CD4-positive, CD25-positive, alpha-beta regulatory T cell (primary cell): ENCODE data around the gene ST6GALNAC5. TPM values are rescaled to one million over a fixed set of nuclear protein-coding genes. Genes with fewer than 3 reads are reported as not detected.

Experiments
- ATAC-seq, 2 donors: fragments of 150-1000 bp; cut with Tn5 transposase; one replicate each; pipeline ENCODE4 v1.10.0; 2021; ENCODE audit warnings: low read depth in 2 of 2, moderate number of reproducible peaks in 2 of 2, moderate library complexity in 1 of 2
- DNase-seq, 3 donors: peaks; one replicate each; pipeline versions ENCODE4 v3.0.0 to v3.0.0-alpha.2; 2012 to 2022; ENCODE audit warnings: mixed read lengths in 1 of 3
- H3K27ac ChIP-seq: one replicate; pipeline ENCODE4 v1.7.0; 2013; ENCODE audit warnings: mild to moderate bottlenecking, low read length; ENCODE audit not compliant: insufficient read depth, poor library complexity, severe bottlenecking
- H3K27me3 ChIP-seq: one replicate; pipeline ENCODE4 v1.7.0; 2013; ENCODE audit warnings: low read length; ENCODE audit not compliant: control insufficient read depth, insufficient read depth
- H3K36me3 ChIP-seq: one replicate; pipeline ENCODE4 v1.7.0; 2013; ENCODE audit warnings: mild to moderate bottlenecking, low read length, moderate library complexity; ENCODE audit not compliant: control insufficient read depth, insufficient read depth
- H3K4me1 ChIP-seq: 2 replicates; pipeline ENCODE4 v1.7.0; 2013; ENCODE audit warnings: mild to moderate bottlenecking, low read length; ENCODE audit not compliant: insufficient read depth, control insufficient read depth, poor library complexity, severe bottlenecking
- H3K4me3 ChIP-seq: one replicate; pipeline ENCODE4 v1.7.0; 2013; ENCODE audit warnings: low read depth, mild to moderate bottlenecking, low read length, moderate library complexity
- H3K9me3 ChIP-seq, 2 experiments: 1 replicate in 1 of 2; 2 replicates in 1 of 2; pipeline ENCODE4 v1.7.0; 2013; ENCODE audit warnings: low read length in 2 of 2, mild to moderate bottlenecking in 1 of 2, moderate library complexity in 1 of 2; ENCODE audit not compliant: control insufficient read depth in 2 of 2
- H3K27ac Mint-ChIP-seq, 3 donors: one replicate each; pipeline ENCODE4 v1.8.0; 2020 to 2022; ENCODE audit warnings: mild to moderate bottlenecking in 3 of 3, mixed read lengths in 3 of 3, moderate library complexity in 2 of 3
- H3K27me3 Mint-ChIP-seq: one replicate; pipeline ENCODE4 v1.8.0; 2022; ENCODE audit warnings: mild to moderate bottlenecking, mixed read lengths
- H3K36me3 Mint-ChIP-seq: one replicate; pipeline ENCODE4 v1.8.0; 2020; ENCODE audit warnings: mixed read lengths
- H3K4me1 Mint-ChIP-seq, 4 donors: one replicate each; pipeline ENCODE4 v1.8.0; 2020 to 2022; ENCODE audit warnings: mixed read lengths in 4 of 4, mild to moderate bottlenecking in 1 of 4
- H3K4me3 Mint-ChIP-seq, 4 donors: one replicate each; pipeline ENCODE4 v1.8.0; 2020 to 2022; ENCODE audit warnings: mild to moderate bottlenecking in 4 of 4, mixed read lengths in 4 of 4, moderate library complexity in 3 of 4
- H3K9me3 Mint-ChIP-seq, 7 donors: one replicate each; pipeline ENCODE4 v1.8.0; 2020 to 2022; ENCODE audit warnings: mixed read lengths in 7 of 7, mild to moderate bottlenecking in 3 of 7, moderate library complexity in 2 of 7
- polyA plus RNA-seq, 4 donors: library from polyadenylated mRNA; unstranded; fragments of 300-500 nt; fragmentation: Illumina TruSeq; gene quantifications; one replicate each; pipeline ENCODE4 v1.2.3, GENCODE V29; 2021
- total RNA-seq: library from RNA; stranded (reverse); gene quantifications from one replicate; pipeline ENCODE4 v1.2.3, GENCODE V29; 2022

Gene ST6GALNAC5
- total and polyA plus RNA-seq, 5 donors from 2014 or later = 0.30 TPM; not detected in 4

- no peaks in the 10 kb centered on the region for H3K4me1 Mint-ChIP-seq
- Histone ChIP-seq H3K27me3 (no peaks in the 10 kb centered on the region), H3K36me3 (no peaks in the 10 kb centered on the region), H3K9me3 (no peaks in the 10 kb centered on the region), H3K4me3 (no peak overlapping the region), H3K27ac (no peak overlapping the region), H3K4me1 (no peaks in the 10 kb centered on the region)
- H3K4me3 Mint-ChIP-seq = no peak overlapping the region
- no peak overlapping the region for H3K27ac Mint-ChIP-seq
- H3K27me3 Mint-ChIP-seq = peaks cover 16% of the 10 kb centered on the region
- H3K9me3 Mint-ChIP-seq = peaks cover 0 to 4% (median 0%) of the 10 kb centered on the region in 7 donors
- no peak for ATAC-seq
- no peaks in the 10 kb centered on the region for H3K36me3 Mint-ChIP-seq
- no peak for DNase-seq
These were observed 54.3 kb downstream of the ST6GALNAC5 start for GRCh38 chr1:76921590-76921989.

GRCh38 chr1:76925825-76926224 lies 58.5 kb downstream of the ST6GALNAC5 start:
- no peak overlapping the region for H3K27ac Mint-ChIP-seq
- no peak overlapping the region for H3K27ac ChIP-seq
- ATAC-seq (no peak), DNase-seq (no peak)
- H3K9me3 ChIP-seq = peaks cover 0 to 4% of the 10 kb centered on the region in 2 experiments
- peaks cover 13% of the 10 kb centered on the region for H3K27me3 Mint-ChIP-seq
- no peaks in the 10 kb centered on the region for H3K36me3 Mint-ChIP-seq
- H3K4me1 ChIP-seq = no peaks in the 10 kb centered on the region
- no peaks in the 10 kb centered on the region for H3K36me3 ChIP-seq
- H3K4me3 Mint-ChIP-seq = no peak overlapping the region
- H3K9me3 Mint-ChIP-seq = peaks cover 0 to 5% (median 0%) of the 10 kb centered on the region in 7 donors
- H3K4me1 Mint-ChIP-seq = no peaks in the 10 kb centered on the region
- no peaks in the 10 kb centered on the region for H3K27me3 ChIP-seq
- no peak overlapping the region for H3K4me3 ChIP-seq

GRCh38 chr1:76928522-76928921 lies 61.2 kb downstream of the ST6GALNAC5 start:
- peaks cover 13% of the 10 kb centered on the region for H3K27me3 Mint-ChIP-seq
- H3K4me1 Mint-ChIP-seq = no peaks in the 10 kb centered on the region

GRCh38 chr1:76929136-76929535 lies 61.9 kb downstream of the ST6GALNAC5 start:
- H3K9me3 ChIP-seq = peaks cover 0 to 10% of the 10 kb centered on the region in 2 experiments
- H3K27ac Mint-ChIP-seq = no peak overlapping the region
- no peaks in the 10 kb centered on the region for H3K4me1 Mint-ChIP-seq
- H3K27ac ChIP-seq = no peak overlapping the region
- H3K4me1 ChIP-seq = no peaks in the 10 kb centered on the region
- H3K36me3 ChIP-seq = no peaks in the 10 kb centered on the region
- H3K9me3 Mint-ChIP-seq = peaks cover 0 to 11% (median 2%) of the 10 kb centered on the region in 7 donors
- peaks cover 13% of the 10 kb centered on the region for H3K27me3 Mint-ChIP-seq
- no peak for ATAC-seq
- no peak overlapping the region for H3K4me3 ChIP-seq
- no peaks in the 10 kb centered on the region for H3K27me3 ChIP-seq
- no peak for DNase-seq
- H3K4me3 Mint-ChIP-seq = no peak overlapping the region
- H3K36me3 Mint-ChIP-seq = no peaks in the 10 kb centered on the region

More at GRCh38 chr1:76928522-76928921, 61.2 kb downstream of the ST6GALNAC5 start:
- H3K4me3 Mint-ChIP-seq = no peak overlapping the region
- H3K9me3 Mint-ChIP-seq = peaks cover 0 to 11% (median 2%) of the 10 kb centered on the region in 7 donors
- Histone ChIP-seq H3K4me3 (no peak overlapping the region), H3K27me3 (no peaks in the 10 kb centered on the region), H3K9me3 (peaks cover 0 to 10% of the 10 kb centered on the region in 2 experiments), H3K4me1 (no peaks in the 10 kb centered on the region), H3K36me3 (no peaks in the 10 kb centered on the region), H3K27ac (no peak overlapping the region)
- DNase-seq = no peak
- no peak for ATAC-seq
- no peaks in the 10 kb centered on the region for H3K36me3 Mint-ChIP-seq
- H3K27ac Mint-ChIP-seq = no peak overlapping the region

GRCh38 chr1:76933847-76934815 lies 66.9 kb downstream of the ST6GALNAC5 start:
- no peaks in the 10 kb centered on the region for H3K36me3 ChIP-seq
- H3K4me3 ChIP-seq = no peak overlapping the region
- Mint-ChIP-seq H3K4me3 (no peak overlapping the region), H3K27ac (no peak overlapping the region), H3K27me3 (peaks cover 6% of the 10 kb centered on the region), H3K9me3 (peaks cover 0 to 11% (median 2%) of the 10 kb centered on the region in 7 donors), H3K36me3 (no peaks in the 10 kb centered on the region), H3K4me1 (no peaks in the 10 kb centered on the region)
- ATAC-seq = no peak
- H3K4me1 ChIP-seq = no peaks in the 10 kb centered on the region
- peaks cover 1% of the 10 kb centered on the region for H3K27me3 ChIP-seq
- DNase-seq = no peak
- H3K27ac ChIP-seq = no peak overlapping the region
- peaks cover 0 to 10% of the 10 kb centered on the region in 2 experiments for H3K9me3 ChIP-seq

- Histone ChIP-seq H3K27ac (no peak overlapping the region), H3K27me3 (peaks cover 1% of the 10 kb centered on the region), H3K4me3 (no peak overlapping the region), H3K36me3 (no peaks in the 10 kb centered on the region), H3K4me1 (no peaks in the 10 kb centered on the region), H3K9me3 (no peaks in the 10 kb centered on the region)
- no peak for ATAC-seq
- Mint-ChIP-seq H3K9me3 (peaks cover 0 to 2% (median 0%) of the 10 kb centered on the region in 7 donors), H3K4me1 (no peaks in the 10 kb centered on the region), H3K36me3 (no peaks in the 10 kb centered on the region), H3K27ac (no peak overlapping the region), H3K27me3 (no peaks in the 10 kb centered on the region), H3K4me3 (no peak overlapping the region)
- no peak for DNase-seq
These were observed 71.0 kb downstream of the ST6GALNAC5 start for GRCh38 chr1:76938304-76938703.

GRCh38 chr1:76939050-76939816 lies 72.0 kb downstream of the ST6GALNAC5 start:
- no peaks in the 10 kb centered on the region for H3K9me3 ChIP-seq
- Mint-ChIP-seq H3K4me1 (no peaks in the 10 kb centered on the region), H3K27me3 (no peaks in the 10 kb centered on the region), H3K4me3 (no peak overlapping the region), H3K27ac (no peak overlapping the region), H3K36me3 (no peaks in the 10 kb centered on the region), H3K9me3 (peaks cover 0 to 2% (median 0%) of the 10 kb centered on the region in 7 donors)
- no peaks in the 10 kb centered on the region for H3K4me1 ChIP-seq
- peaks cover 1% of the 10 kb centered on the region for H3K27me3 ChIP-seq
- no peak overlapping the region for H3K4me3 ChIP-seq
- H3K36me3 ChIP-seq = no peaks in the 10 kb centered on the region
- DNase-seq (no peak), ATAC-seq (no peak)
- no peak overlapping the region for H3K27ac ChIP-seq
